Neural cell (in vitro differentiated cells): ENCODE measurements around the gene EGR4.

Experiments
- CTCF ChIP-seq: fragments of 450-650 bp; IDR thresholded peaks from 2 replicates; pipeline ENCODE4 v1.5.1; 2014; ENCODE audit warnings: antibody characterized with exemption, mild to moderate bottlenecking, moderate library complexity; ENCODE audit not compliant: poor library complexity, severe bottlenecking
- EZH2 ChIP-seq: fragments of 200-600, 300-800 bp; shearing (Covaris generic), sonication (generic); IDR thresholded peaks from 2 replicates; pipeline ENCODE4 v1.6.1; 2014; ENCODE audit warnings: antibody characterized with exemption, low read length, borderline replicate concordance, mild to moderate bottlenecking; ENCODE audit not compliant: insufficient read depth, poor library complexity, severe bottlenecking
- MXI1 ChIP-seq: fragments of 450-650 bp; conservative IDR thresholded peaks from 2 replicates; pipeline ENCODE4 v1.6.1; 2014; ENCODE audit warnings: antibody characterized with exemption, mild to moderate bottlenecking; ENCODE audit not compliant: poor library complexity, severe bottlenecking
- POLR2AphosphoS5 ChIP-seq: IDR thresholded peaks from 2 replicates; pipeline ENCODE4 v1.6.1; 2012
- RAD21 ChIP-seq: fragments of 450-650 bp; conservative IDR thresholded peaks from 2 replicates; pipeline ENCODE4 v1.6.1; 2014; ENCODE audit warnings: antibody characterized with exemption, mild to moderate bottlenecking, moderate library complexity
- REST ChIP-seq: IDR thresholded peaks from 2 replicates; pipeline ENCODE4 v1.6.1; 2012; ENCODE audit warnings: borderline replicate concordance
- SMC3 ChIP-seq: fragments of 450-650 bp; conservative IDR thresholded peaks from 2 replicates; pipeline ENCODE4 v1.6.1; 2014; ENCODE audit warnings: antibody characterized with exemption, mild to moderate bottlenecking, moderate library complexity; ENCODE audit not compliant: poor library complexity
- TAF1 ChIP-seq: IDR thresholded peaks from 2 replicates; pipeline ENCODE4 v1.6.1; 2012; ENCODE audit warnings: low read depth

- TF ChIP-seq EZH2 = no peak
- TF ChIP-seq POLR2AphosphoS5 = no peak
- no peak for TF ChIP-seq REST
- TF ChIP-seq CTCF = no peak
- no peak for TF ChIP-seq RAD21
- no peak for TF ChIP-seq TAF1
- TF ChIP-seq MXI1 = no peak
- TF ChIP-seq SMC3 = no peak
Observed at GRCh38 chr2:73249636-73250035, 43.7 kb downstream of the EGR4 start.
